Aorta (tissue), 5 donors: ENCODE measurements around the gene FKTN. TPM values are rescaled to one million over a fixed set of nuclear protein-coding genes. Genes with fewer than 3 reads are reported as not detected.
"Not testable (repeated sequence)": the region's sequence is repeated elsewhere in the genome, so short reads cannot be mapped to it uniquely, and the experiment has no call there.

ENCODE experiments used
- ATAC-seq: fragments of 200-7000 bp; cut with Tn5 transposase; one replicate; pipeline ENCODE4 v1.9.1; 2022; ENCODE audit warnings: moderate library complexity; ENCODE audit not compliant: low FRiP score
- DNase-seq, 2 donors: peaks; one replicate each; pipeline ENCODE4 v3.0.0-alpha.2; 2020
- H3K27ac ChIP-seq, 2 donors: one replicate each; pipeline ENCODE4 v1.5.1; 2013; ENCODE audit warnings: low read length in 2 of 2, mild to moderate bottlenecking in 2 of 2, moderate library complexity in 2 of 2, control low read depth in 1 of 2, inconsistent platforms in 1 of 2, low read depth in 1 of 2
- H3K27me3 ChIP-seq, 2 donors: one replicate each; pipeline ENCODE4 v1.6.1; 2013; ENCODE audit warnings: control low read depth in 1 of 2, low read length in 1 of 2, mild to moderate bottlenecking in 1 of 2, moderate library complexity in 1 of 2; ENCODE audit not compliant: insufficient read depth in 2 of 2, control insufficient read depth in 1 of 2
- H3K36me3 ChIP-seq, 2 donors: one replicate each; pipeline ENCODE4 v1.6.1; 2013; ENCODE audit warnings: control low read depth in 1 of 2, low read length in 1 of 2, mild to moderate bottlenecking in 1 of 2; ENCODE audit not compliant: insufficient read depth in 2 of 2, control insufficient read depth in 1 of 2
- H3K4me1 ChIP-seq, 2 donors: one replicate each; pipeline ENCODE4 v1.6.1; 2013; ENCODE audit warnings: low read length in 2 of 2, control low read depth in 1 of 2, mild to moderate bottlenecking in 1 of 2, moderate library complexity in 1 of 2; ENCODE audit not compliant: insufficient read depth in 2 of 2, control insufficient read depth in 1 of 2
- H3K4me3 ChIP-seq, 2 donors: one replicate each; pipeline ENCODE4 v1.5.1; 2013; ENCODE audit warnings: low read length in 2 of 2, control low read depth in 1 of 2, mild to moderate bottlenecking in 1 of 2
- H3K9me3 ChIP-seq: one replicate; pipeline ENCODE4 v1.6.1; 2013; ENCODE audit warnings: mild to moderate bottlenecking, low read length; ENCODE audit not compliant: control insufficient read depth
- WGBS, 2 donors: extraction: QIAGEN DNeasy Blood & Tissue Kit; methylation state at CpG; one replicate each; pipeline ENCODE4 v1.1.7; 2013; 5-methylcytosine and 5-hydroxymethylcytosine counted together
- intact Hi-C, 2 donors: fragments of 100-400 bp; cut with DNase I; formaldehyde crosslinking; loops; one replicate each; pipeline versions ENCODE4 v1.14.2 to v1.15.0; 2022
- polyA plus RNA-seq, 2 donors: library from polyadenylated mRNA; stranded (reverse); fragments of 200-250 nt; gene quantifications; one replicate each; pipeline ENCODE4 v1.2.3, GENCODE V29; 2013
- total RNA-seq, 2 donors: library from RNA; stranded (reverse); fragmentation: NEBNext Ultra II Directional; extraction: Animal tissue kit (Norgen Biotek cat#: 25700); gene quantifications; one replicate each; pipeline ENCODE4 v1.2.1, GENCODE V29; 2021
- donor health status: healthy with polysubstance abuse.
- donor health status: Bipolar disorder and iron deficiency.
- donor health status: DM: no; HTN: no; CAD: no.
- donor health status: DM: no; HTN: no; CAD: no.
- donor health status: DM: yes; HTN: yes; CAD: no.

FKTN gene
- total and polyA plus RNA-seq, 4 donors = 2.3 to 16.9 (median 12.9) TPM

GRCh38 chr9:105531530-105531929 is 26.4 kb upstream of the FKTN start:
- no peak overlapping the region for H3K27ac ChIP-seq
- ATAC-seq = no peak
- intact Hi-C loops = no loop called here
- H3K9me3 ChIP-seq = no peaks in the 10 kb centered on the region
- WGBS, 2 donors = 86 to 94% methylated on average over 3 of the region's 3 CpGs
- no peaks in the 10 kb centered on the region for H3K4me1 ChIP-seq
- no peaks in the 10 kb centered on the region for H3K27me3 ChIP-seq
- DNase-seq = no peak
- no peaks in the 10 kb centered on the region for H3K36me3 ChIP-seq
- H3K4me3 ChIP-seq = no peak overlapping the region

- DNase-seq = no peak
- Histone ChIP-seq H3K9me3 (no peaks in the 10 kb centered on the region), H3K27ac (no peak overlapping the region), H3K4me1 (no peaks in the 10 kb centered on the region), H3K36me3 (no peaks in the 10 kb centered on the region), H3K4me3 (no peak overlapping the region), H3K27me3 (no peaks in the 10 kb centered on the region)
- intact Hi-C loops = no loop called here
- ATAC-seq = no peak
- 84 to 88% methylated on average over 3 of the region's 3 CpGs for WGBS, 2 donors
These were observed 21.8 kb upstream of the FKTN start for GRCh38 chr9:105535920-105536668.

- H3K27me3 ChIP-seq = no peaks in the 10 kb centered on the region
- H3K4me1 ChIP-seq = no peaks in the 10 kb centered on the region
- H3K9me3 ChIP-seq = no peaks in the 10 kb centered on the region
- no peak overlapping the region for H3K27ac ChIP-seq
- DNase-seq (no peak), ATAC-seq (no peak)
- intact Hi-C loops = no loop called here
- no peak overlapping the region for H3K4me3 ChIP-seq
- H3K36me3 ChIP-seq = no peaks in the 10 kb centered on the region
- 97 to 100% methylated on average over 1 of the region's 1 CpG for WGBS, 2 donors
These were observed 18.5 kb upstream of the FKTN start for GRCh38 chr9:105539452-105539851.

- DNase-seq (no peak), ATAC-seq (no peak)
- Histone ChIP-seq H3K36me3 (no peaks in the 10 kb centered on the region), H3K27ac (no peak overlapping the region), H3K27me3 (no peaks in the 10 kb centered on the region), H3K4me1 (no peaks in the 10 kb centered on the region), H3K9me3 (no peaks in the 10 kb centered on the region), H3K4me3 (no peak overlapping the region)
- intact Hi-C loops = no loop called here
- WGBS, 2 donors = 97 to 98% methylated on average over 3 of the region's 3 CpGs
These were observed 16.1 kb upstream of the FKTN start for GRCh38 chr9:105541838-105542237.

- DNase-seq (peak in 1 of 2 donors; percentile 48), ATAC-seq (no peak)
- intact Hi-C loops = no loop called here
- Histone ChIP-seq H3K36me3 (no peaks in the 10 kb centered on the region), H3K4me1 (peaks cover 0 to 4% of the 10 kb centered on the region in 2 donors), H3K27me3 (no peaks in the 10 kb centered on the region), H3K4me3 (no peak overlapping the region), H3K27ac (no peak overlapping the region), H3K9me3 (no peaks in the 10 kb centered on the region)
- 6 to 12% methylated on average over 10 of the region's 10 CpGs for WGBS, 2 donors
These were observed 3.9 kb upstream of the FKTN start for GRCh38 chr9:105554042-105554441.

- Histone ChIP-seq H3K4me1 (no peaks in the 10 kb centered on the region), H3K36me3 (peaks cover 0 to 4% of the 10 kb centered on the region in 2 donors), H3K27me3 (no peaks in the 10 kb centered on the region), H3K4me3 (no peak overlapping the region), H3K9me3 (peaks cover 3% of the 10 kb centered on the region), H3K27ac (no peak overlapping the region)
- ATAC-seq (no peak), DNase-seq (no peak)
- intact Hi-C loops = no loop called here
These were observed 14.5 kb downstream of the FKTN start for GRCh38 chr9:105572455-105572854.

- DNase-seq, H3K9me3 ChIP-seq, ATAC-seq, H3K27me3 ChIP-seq, H3K27ac ChIP-seq, H3K4me1 ChIP-seq, H3K36me3 ChIP-seq, intact Hi-C loops, H3K4me3 ChIP-seq: not testable (repeated sequence)
- WGBS, 2 donors = 95 to 96% methylated on average over 5 to 6 of the region's 6 CpGs
These were observed 22.0 kb downstream of the FKTN start for GRCh38 chr9:105579952-105580351.

- H3K9me3 ChIP-seq, DNase-seq, H3K4me1 ChIP-seq, H3K27ac ChIP-seq, H3K27me3 ChIP-seq, ATAC-seq, H3K4me3 ChIP-seq, H3K36me3 ChIP-seq, intact Hi-C loops: not testable (repeated sequence)
- WGBS, 2 donors = 53 to 69% methylated on average over 13 to 16 of the region's 16 CpGs
These were observed 23.6 kb downstream of the FKTN start for GRCh38 chr9:105581550-105581949.

- no peak overlapping the region for H3K4me3 ChIP-seq
- H3K9me3 ChIP-seq = peaks cover 7% of the 10 kb centered on the region
- DNase-seq (no peak), ATAC-seq (no peak)
- H3K27ac ChIP-seq = no peak overlapping the region
- no peaks in the 10 kb centered on the region for H3K27me3 ChIP-seq
- H3K4me1 ChIP-seq = no peaks in the 10 kb centered on the region
- 76 to 91% methylated on average over 3 of the region's 3 CpGs for WGBS, 2 donors
- intact Hi-C loops = no loop called here
- peaks cover 0 to 11% of the 10 kb centered on the region in 2 donors for H3K36me3 ChIP-seq
These were observed 35.2 kb downstream of the FKTN start for GRCh38 chr9:105593145-105593544.
